Stomach (tissue), 4 donors: ENCODE measurements around the gene ADARB2.

ENCODE experiments used
- CTCF ChIP-seq, 7 experiments: fragments of 450-650 bp in 4 of 7; fragments of 200-600 bp in 3 of 7; sonication (generic) in 3 of 7; IDR thresholded peaks; one replicate each; pipeline ENCODE4 v1.5.1; 2016 to 2019; ENCODE audit warnings: antibody characterized with exemption in 7 of 7, control low read depth in 2 of 7, mild to moderate bottlenecking in 1 of 7
- POLR2A ChIP-seq, 4 donors: fragments of 450-650 bp; IDR thresholded peaks; one replicate each; pipeline ENCODE4 v1.6.1; 2016; ENCODE audit warnings: antibody characterized with exemption in 4 of 4, control low read depth in 2 of 4, mild to moderate bottlenecking in 1 of 4, moderate library complexity in 1 of 4

GRCh38 chr10:1652151-1652550, 85.2 kb downstream of the ADARB2 start:
- TF ChIP-seq CTCF (IDR thresholded peaks at IDR 0.05): no peak
- no peak for TF ChIP-seq POLR2A (IDR thresholded peaks at IDR 0.05)
